Left lung (tissue), 10 donors: ENCODE data around the gene ZNF593. TPM values are rescaled to one million over a fixed set of nuclear protein-coding genes. Genes with fewer than 3 reads are reported as not detected.
A peak's percentile ranks its signal among the peaks of the same experiment; 100 is the strongest.

Experiments
- ATAC-seq: fragments of 200-7000 bp; cut with Tn5 transposase; one replicate; pipeline ENCODE4 v1.9.1; 2020; ENCODE audit warnings: moderate library complexity
- DNase-seq, 4 donors: peaks; one replicate each; pipeline ENCODE4 v3.0.0-alpha.2; 2013 to 2020
- H3K27ac ChIP-seq, 2 donors: fragments of 200-600 bp; sonication (generic) in 1 of 2; one replicate each; pipeline versions ENCODE4 v1.5.0 to v1.8.0; 2020 to 2021
- H3K27me3 ChIP-seq, 2 donors: fragments of 200-600 bp; sonication (generic) in 1 of 2; one replicate each; pipeline versions ENCODE4 v1.5.0 to v1.8.0; 2020 to 2021
- H3K36me3 ChIP-seq, 2 donors: fragments of 200-600 bp; sonication (generic) in 1 of 2; one replicate each; pipeline versions ENCODE4 v1.5.0 to v1.8.0; 2020 to 2021
- H3K4me1 ChIP-seq, 2 donors: fragments of 200-600 bp; one replicate each; pipeline ENCODE4 v1.8.0; 2021
- H3K4me3 ChIP-seq, 2 donors: fragments of 200-600 bp; sonication (generic) in 1 of 2; one replicate each; pipeline versions ENCODE4 v1.5.0 to v1.8.0; 2020 to 2021; ENCODE audit warnings: mild to moderate bottlenecking in 1 of 2
- H3K9me3 ChIP-seq, 2 donors: fragments of 200-600 bp; sonication (generic) in 1 of 2; one replicate each; pipeline versions ENCODE4 v1.5.0 to v1.8.0; 2020 to 2021
- CTCF ChIP-seq, 2 donors: fragments of 200-600 bp; sonication (generic) in 1 of 2; IDR thresholded peaks; one replicate each; pipeline versions ENCODE4 v1.5.0 to v1.8.0; 2021; ENCODE audit warnings: antibody characterized with exemption in 2 of 2
- intact Hi-C, 2 donors: fragments of 100-400 bp; cut with DNase I; formaldehyde crosslinking; loops; one replicate each; pipeline versions ENCODE4 v1.11.2 to v1.14.2; 2022
- polyA plus RNA-seq, 6 donors: library from polyadenylated mRNA; unstranded; fragments of 120-200 nt; gene quantifications; one replicate each; pipeline ENCODE4 v1.2.1, GENCODE V29; 2013; ENCODE audit not compliant: insufficient read length in 6 of 6
- total RNA-seq, 2 donors: library from RNA; stranded (reverse); fragmentation: NEBNext Ultra II Directional; extraction: Animal tissue kit (Norgen Biotek cat#: 25700); gene quantifications; one replicate each; pipeline ENCODE4 v1.2.1, GENCODE V29; 2021
- donor health status: DM: no; HTN: yes; CAD: no.
- donor health status: DM: no; HTN: no; CAD: no.

Gene ZNF593
- total and polyA plus RNA-seq, 8 donors = 8.7 to 32.2 (median 15.9) TPM

DNA sequence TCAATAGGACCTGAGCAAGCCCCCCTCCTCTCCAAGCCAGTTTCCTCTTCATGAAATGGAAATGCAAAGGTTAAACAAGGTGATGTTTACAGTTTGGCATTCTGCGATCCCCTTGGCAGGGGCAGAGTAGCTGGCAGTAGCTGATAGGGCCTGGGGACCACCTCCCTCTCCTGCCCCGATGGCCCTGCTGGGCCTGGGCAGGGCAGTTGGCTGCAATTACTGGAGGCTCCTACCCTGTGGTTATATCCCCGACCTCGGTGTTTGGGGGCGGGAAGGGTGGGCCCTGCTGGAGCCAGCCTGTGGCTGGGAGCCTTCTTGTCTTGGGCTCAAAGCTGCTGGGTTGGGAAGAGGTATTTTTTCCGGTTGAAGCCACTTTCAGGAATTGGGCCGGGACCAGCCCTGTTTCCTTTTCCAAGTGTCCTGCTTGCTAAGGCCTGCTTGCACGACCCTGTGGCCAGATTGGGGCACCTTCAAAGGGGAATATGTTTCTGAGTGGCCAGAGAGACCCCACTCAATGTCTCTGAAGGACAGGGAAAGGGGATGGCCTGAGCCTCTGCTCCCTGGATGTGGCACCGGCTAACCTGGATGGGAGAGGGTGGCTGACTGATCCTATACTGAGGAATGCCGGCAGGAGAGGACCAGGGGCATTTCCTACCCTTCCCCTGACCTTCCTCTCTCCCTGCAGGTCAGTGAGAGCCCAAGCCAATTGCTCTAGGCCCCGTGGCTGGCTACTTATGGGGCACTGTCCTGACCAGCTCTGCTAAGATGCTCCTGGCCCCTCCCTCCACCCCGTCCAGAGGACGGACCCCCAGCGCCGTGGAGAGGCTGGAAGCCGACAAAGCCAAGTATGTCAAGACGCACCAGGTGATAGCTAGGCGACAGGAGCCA is 8.9 kb upstream of the ZNF593 start:
- no peak for ATAC-seq

GRCh38 chr1:26161415-26162219 is 8.1 kb upstream of the ZNF593 start:
- peak overlapping the region in 1 of 2 donors; percentile 41 for H3K27ac ChIP-seq
- intact Hi-C loops = loop anchor here in 1 of 2 donors (10.0 kb wide), 1 partner anchor 127 kb away; no protein-coding TSS in a partner anchor
- peak; percentile 74 for ATAC-seq

More for the DNA sequence above, 8.9 kb upstream of the ZNF593 start:
- Histone ChIP-seq H3K9me3 (no peaks in the 10 kb centered on the region), H3K4me1 (peaks cover 0 to 30% of the 10 kb centered on the region in 2 donors), H3K27ac (peak overlapping the region in 1 of 2 donors; percentile 50), H3K36me3 (no peaks in the 10 kb centered on the region), H3K4me3 (peak overlapping the region; percentile 29 to 53), H3K27me3 (peaks cover 0 to 87% of the 10 kb centered on the region in 2 donors)
- no peak for TF ChIP-seq CTCF (IDR thresholded peaks at IDR 0.05)
- intact Hi-C loops = loop anchor here in 1 of 2 donors (10.0 kb wide), 1 partner anchor 126 kb away; no protein-coding TSS in a partner anchor
- DNase-seq = no peak

DNA sequence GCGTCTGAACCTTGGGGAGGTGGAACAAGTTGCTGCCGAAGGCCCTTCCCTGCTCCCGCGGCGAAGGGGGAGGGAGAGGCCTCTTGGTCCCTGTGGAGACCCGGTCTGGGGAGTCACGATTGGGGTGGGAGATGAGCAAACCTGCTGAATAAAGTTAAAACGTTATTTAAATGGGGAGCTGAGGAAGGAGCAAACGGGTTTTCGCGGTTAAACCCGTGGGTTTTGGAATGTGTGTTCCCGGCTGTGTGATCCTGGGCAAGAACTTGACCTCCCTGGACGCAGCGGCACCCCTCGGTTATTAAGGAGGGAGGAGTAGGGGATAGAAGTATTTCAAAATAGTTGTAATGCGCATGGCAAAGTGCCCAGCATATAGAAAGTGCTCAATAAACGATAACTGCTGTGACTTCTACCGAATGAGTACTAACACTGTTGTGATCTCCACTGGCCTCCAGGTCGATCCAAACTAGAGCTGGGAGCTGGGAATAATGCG is 7.4 kb upstream of the ZNF593 start:
- intact Hi-C loops = loop anchor here in 1 of 2 donors (10.0 kb wide), 1 partner anchor 127 kb away; no protein-coding TSS in a partner anchor
- Histone ChIP-seq H3K27me3 (peaks cover 0 to 72% of the 10 kb centered on the region in 2 donors), H3K9me3 (no peaks in the 10 kb centered on the region), H3K27ac (no peak overlapping the region), H3K4me1 (peaks cover 0 to 30% of the 10 kb centered on the region in 2 donors), H3K36me3 (no peaks in the 10 kb centered on the region), H3K4me3 (peak overlapping the region; percentile 29 to 53)
- DNase-seq = no peak
- TF ChIP-seq CTCF (IDR thresholded peaks at IDR 0.05) = no peak
- ATAC-seq = no peak

More at GRCh38 chr1:26161415-26162219, 8.1 kb upstream of the ZNF593 start:
- Histone ChIP-seq H3K4me1 (peaks cover 0 to 30% of the 10 kb centered on the region in 2 donors), H3K27me3 (peaks cover 0 to 78% of the 10 kb centered on the region in 2 donors), H3K4me3 (peak overlapping the region; percentile 29 to 53), H3K9me3 (no peaks in the 10 kb centered on the region), H3K36me3 (no peaks in the 10 kb centered on the region)
- peak in 2 of 4 donors; percentile 67 to 89 for DNase-seq
- TF ChIP-seq CTCF (IDR thresholded peaks at IDR 0.05) = no peak

DNA sequence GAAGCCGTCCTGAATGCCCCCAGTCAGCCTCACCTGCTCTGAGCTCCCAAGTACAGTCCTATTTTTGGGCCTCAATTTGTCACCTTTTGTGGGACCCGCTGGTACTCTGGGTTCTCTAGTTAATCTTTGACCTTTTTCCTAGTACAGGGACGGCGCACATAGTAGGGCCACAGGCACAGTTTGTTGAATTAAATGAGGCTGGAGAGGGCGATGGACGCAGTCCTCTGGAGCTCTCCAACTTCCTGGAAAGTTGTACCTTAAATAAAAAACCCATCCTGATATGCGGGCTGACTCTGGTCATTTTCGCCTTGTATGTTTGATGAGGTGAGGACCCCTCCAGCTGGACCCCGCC is 6.0 kb upstream of the ZNF593 start:
- H3K4me1 ChIP-seq = peaks cover 0 to 30% of the 10 kb centered on the region in 2 donors
- H3K27ac ChIP-seq = no peak overlapping the region
- intact Hi-C loops = loop anchor here in 1 of 2 donors (10.0 kb wide), 1 partner anchor 129 kb away; no protein-coding TSS in a partner anchor
- no peaks in the 10 kb centered on the region for H3K36me3 ChIP-seq
- H3K4me3 ChIP-seq = peak overlapping the region; percentile 24 to 25
- TF ChIP-seq CTCF (IDR thresholded peaks at IDR 0.05) = no peak
- DNase-seq (no peak), ATAC-seq (no peak)
- no peaks in the 10 kb centered on the region for H3K9me3 ChIP-seq
- peaks cover 0 to 66% of the 10 kb centered on the region in 2 donors for H3K27me3 ChIP-seq
